GM19193 (cell line): ENCODE data around the gene ELK4.

ENCODE experiments used
- POLR2A ChIP-seq: IDR thresholded peaks from 4 replicates; pipeline ENCODE4 v1.6.1; 2011; ENCODE audit not compliant: insufficient read depth, insufficient read length; ENCODE audit errors: extremely low read depth

The ELK4 gene

DNA sequence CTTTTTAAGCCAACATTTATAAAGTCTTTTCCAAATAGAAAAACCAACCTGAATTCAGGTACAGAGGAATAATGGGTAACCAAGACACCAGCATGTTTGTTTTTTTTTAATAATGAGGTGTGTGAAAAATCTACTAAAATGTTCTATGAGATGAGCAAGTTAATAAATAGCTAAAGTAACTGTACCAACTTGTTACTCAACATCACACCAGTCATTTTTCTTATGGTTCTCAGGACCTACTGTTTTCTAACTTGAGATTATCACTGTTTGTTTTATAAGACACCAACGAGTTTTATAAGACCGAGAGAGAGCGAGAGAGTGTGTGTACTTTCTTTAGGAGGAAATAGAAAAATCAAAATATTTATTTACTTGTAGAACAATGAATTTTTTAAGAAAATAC, 12.4 kb downstream of the ELK4 start:
- no peak for TF ChIP-seq POLR2A

DNA sequence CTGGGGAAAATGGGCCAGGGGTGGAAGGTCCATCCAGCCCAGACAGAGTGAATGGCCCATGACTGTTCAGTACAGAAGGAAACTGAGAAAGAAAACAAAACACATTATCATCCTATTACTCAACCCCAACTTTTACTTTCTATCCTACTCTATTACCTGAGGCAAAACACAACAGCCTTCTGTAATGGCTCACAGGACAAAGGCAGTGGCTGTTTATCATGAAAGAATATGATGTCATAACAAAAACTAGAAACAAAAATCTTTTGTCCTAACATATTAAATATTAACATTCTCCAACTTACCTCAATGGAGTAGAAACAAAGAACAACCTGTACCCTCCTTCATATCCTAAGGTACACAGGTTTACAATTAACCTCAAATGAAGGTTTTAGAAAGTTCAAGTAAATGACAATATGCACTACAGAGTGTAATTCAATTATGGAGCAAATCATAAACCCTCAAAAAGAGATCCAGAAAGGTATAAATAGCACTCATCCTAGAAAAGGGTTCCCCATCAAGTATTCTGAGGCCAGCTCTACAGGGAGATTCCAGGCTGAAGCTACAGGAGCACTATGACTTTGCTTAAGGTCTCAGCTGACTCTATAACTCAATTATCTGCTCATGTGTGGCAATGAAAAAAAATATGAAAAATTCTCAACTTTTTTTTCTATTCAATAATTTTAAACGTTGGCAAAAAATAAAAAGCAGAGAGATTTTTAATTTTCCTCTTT, 15.1 kb downstream of the ELK4 start:
- TF ChIP-seq POLR2A: no peak

DNA sequence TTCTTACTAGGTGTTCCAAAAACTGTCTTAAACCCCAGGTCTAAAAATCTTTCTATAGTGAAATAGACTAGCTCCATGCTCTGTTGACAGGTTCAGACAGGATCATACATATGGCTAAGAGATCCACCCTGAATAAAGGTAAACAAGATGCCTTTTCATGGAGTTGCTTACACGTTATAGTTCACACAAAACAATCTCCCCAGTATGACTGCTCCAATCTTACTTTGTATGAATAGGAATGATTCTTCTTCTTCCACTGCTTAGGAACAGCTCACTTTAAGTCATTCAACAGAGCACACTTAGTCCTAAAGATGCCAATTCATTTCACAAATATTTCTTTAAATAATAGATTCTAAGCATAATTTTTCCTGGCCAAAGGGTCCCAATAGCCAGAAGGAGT, 16.0 kb downstream of the ELK4 start:
- TF ChIP-seq POLR2A: no peak

GRCh38 chr1:205613854-205614412, 17.9 kb downstream of the ELK4 start:
- no peak for TF ChIP-seq POLR2A

- TF ChIP-seq POLR2A: no peak
Observed at GRCh38 chr1:205612556-205612955, 19.3 kb downstream of the ELK4 start.

DNA sequence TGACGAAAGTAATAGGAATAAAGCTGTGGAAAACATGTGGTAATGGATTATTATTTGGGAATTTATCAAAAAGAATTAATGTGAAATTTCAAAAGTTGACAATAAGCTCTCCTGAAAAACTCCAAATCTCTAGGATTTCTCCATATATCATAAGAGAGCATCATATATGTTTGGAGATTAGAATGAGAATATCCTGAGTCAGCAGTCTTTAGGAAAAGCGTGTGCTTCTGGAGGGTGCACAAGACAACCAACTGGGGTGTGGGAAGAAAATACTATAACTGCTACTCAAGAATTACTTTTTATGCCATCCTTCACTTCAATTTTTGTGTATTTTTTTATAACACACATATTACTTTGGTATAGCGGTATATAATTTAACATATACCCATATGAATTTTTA, 19.7 kb downstream of the ELK4 start:
- TF ChIP-seq POLR2A: no peak

GRCh38 chr1:205610901-205611466, 20.8 kb downstream of the ELK4 start:
- TF ChIP-seq POLR2A: no peak

- TF ChIP-seq POLR2A: no peak
Observed at GRCh38 chr1:205610036-205610435, 21.8 kb downstream of the ELK4 start.

GRCh38 chr1:205604825-205605505, 26.8 kb downstream of the ELK4 start:
- no peak for TF ChIP-seq POLR2A

DNA sequence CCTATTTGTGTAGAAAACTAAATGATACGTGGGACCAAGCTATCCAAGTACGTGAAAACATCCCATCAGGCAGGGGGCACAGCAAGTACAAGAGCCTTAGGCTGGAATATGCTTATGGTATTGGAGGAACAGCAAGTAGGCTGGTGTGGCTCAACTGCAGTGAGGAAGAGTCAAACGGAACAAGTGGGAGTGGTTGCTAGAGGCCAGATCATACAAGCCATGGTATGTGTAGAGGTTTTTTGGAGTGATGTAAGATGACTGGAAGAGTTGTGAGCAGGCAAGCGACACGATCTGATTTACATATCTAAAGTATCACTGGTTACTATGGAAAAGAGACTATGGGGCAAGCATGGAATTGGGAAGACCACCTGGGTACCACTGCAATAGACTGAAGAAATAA, 27.8 kb downstream of the ELK4 start:
- TF ChIP-seq POLR2A: no peak

DNA sequence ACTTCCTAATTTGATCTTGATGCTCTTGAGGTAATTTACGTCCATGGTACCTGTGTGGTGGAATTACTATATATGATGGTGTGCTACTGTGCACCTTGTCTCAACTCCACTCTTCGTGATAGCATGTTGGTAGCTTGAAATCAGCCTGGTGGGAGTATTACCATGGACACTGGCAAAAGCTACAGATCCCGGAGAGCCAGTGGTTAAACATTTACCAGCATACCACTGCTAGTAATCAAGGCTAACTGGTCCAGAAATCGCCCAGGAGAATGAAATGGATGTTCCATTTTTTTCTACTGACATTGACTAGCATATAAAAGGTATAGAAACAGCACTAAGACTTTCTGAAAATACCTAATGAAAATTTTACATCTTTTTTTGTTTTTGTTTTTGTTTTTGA, 30.6 kb downstream of the ELK4 start:
- no peak for TF ChIP-seq POLR2A

GRCh38 chr1:205600085-205600484, 31.7 kb downstream of the ELK4 start:
- TF ChIP-seq POLR2A: no peak

DNA sequence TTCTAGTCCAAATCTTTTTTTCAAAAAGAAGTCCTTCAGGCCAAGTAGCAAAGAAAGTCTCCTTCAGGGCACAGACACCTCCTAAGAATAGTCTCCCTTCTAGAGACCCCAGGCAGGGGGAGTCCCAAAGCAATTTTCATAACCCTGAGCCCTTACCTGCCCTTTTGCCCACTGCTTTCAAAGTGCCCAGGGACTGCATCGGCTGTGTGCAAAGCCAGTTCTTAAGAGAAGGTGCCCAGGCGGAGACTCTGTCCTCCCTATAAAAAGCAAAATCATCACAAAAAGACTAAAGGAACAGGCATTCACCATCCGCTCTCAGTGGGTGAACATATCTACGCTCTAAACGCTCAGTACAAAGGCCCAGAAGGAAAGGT, 32.2 kb downstream of the ELK4 start:
- TF ChIP-seq POLR2A: no peak

GRCh38 chr1:205598841-205599668, 32.8 kb downstream of the ELK4 start:
- TF ChIP-seq POLR2A: no peak
